AG08396 (cell line): ENCODE measurements around the gene C1QTNF5.

Experiments
- DNase-seq: peaks from one replicate; pipeline ENCODE4 v3.0.0; 2012; ENCODE audit warnings: low spot score, mixed read lengths

Gene C1QTNF5

DNA sequence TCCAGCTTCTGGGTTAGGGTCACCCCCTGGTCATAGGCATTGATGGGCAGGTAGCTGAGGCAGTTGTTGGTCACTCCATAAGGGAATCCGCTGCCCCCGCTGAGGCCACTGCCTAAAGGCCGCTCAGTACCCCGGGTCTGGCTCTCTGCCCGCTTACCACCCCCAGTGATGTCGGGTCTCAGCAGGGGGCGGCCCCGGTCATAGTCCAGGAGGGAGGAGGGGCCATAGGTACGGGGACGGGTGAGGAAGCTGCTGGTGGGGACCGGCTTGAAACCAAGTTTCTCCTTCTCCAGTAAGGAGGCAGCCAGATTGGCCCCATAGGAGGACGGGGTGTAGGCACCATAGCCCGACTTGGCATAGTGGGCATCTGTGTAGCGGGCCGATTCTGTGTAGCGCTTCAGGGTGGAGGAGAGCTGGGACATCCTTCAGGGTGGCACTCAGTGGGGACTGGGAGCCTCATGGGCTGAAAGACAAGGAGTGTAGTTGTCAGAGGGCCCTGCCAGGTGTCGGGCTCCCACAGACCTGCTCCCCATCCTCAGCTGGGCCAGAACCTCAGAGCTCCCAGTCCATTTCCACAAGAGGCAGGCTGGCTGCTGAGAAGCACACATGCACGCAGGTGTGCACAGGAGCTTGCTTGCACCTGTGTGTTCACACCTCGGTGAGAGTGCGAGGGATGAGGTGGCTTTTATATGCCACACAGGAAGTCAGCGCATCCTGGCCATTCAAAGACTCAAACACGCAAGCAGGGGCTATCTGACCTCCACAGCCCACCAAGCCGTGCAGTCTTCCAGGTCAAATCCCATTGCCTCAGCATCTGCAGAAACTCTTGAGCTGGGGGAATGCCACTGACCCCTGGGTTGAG is 32.6 kb upstream of the C1QTNF5 start:
- no peak for DNase-seq

DNA sequence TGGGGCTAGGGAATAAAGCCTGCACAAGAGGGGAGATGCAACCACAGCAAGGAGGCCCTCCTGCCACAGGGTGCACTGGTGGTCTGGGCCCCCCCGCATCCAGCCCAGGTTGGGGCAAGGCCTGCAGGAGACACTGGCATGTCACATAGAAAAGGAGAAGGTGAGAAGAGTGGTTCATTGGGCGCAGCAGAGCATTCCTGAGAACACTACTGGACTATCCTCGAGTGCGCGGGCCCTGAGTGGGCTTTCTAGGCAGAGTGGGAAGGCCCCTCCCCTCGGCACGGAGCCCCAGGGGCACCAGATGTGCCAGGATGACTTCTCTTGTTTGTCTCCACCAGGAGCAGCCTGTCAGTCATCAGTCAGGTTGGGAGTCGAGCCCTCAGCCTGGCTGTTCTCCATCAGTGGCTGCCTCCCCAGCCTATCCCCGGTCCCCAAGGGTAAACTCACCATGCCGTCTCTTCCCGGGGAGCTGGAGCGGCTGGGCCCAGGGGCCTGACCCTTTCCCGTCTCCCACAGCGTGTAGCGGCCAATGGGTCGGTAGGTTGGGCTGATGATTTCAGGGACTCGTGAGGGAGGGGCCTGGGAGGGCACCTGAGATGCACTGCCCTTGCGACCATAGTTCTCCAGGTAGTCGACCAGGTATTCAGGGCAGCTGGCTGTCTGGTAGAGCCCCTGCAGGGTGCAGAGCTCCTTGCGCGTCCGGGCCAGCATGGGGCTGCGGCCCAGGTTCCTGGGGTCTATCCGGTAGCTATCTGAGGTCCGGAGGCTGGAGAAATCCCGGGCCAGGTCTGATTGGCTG is 31.8 kb upstream of the C1QTNF5 start:
- DNase-seq, result no peak

DNA sequence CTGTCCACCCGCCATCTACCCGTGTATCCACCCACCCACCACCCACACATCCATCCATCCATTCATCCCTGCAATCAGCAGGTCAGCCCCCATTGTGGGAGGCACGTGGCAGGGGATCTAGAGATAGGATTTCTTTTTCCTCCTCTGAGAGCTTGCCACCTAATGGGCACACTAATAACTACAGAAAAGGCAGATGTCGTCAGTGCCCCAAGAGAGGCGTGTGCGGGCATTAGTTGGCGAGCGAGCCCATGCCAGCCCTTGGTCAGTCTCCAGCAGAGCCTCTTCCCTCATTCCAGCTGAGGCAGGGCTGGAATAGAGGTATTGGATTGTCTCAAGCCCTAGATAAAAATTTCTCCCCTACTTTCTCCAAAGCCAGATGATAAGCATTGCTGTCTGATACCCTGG is 31.1 kb upstream of the C1QTNF5 start:
- DNase-seq, result no peak

DNA sequence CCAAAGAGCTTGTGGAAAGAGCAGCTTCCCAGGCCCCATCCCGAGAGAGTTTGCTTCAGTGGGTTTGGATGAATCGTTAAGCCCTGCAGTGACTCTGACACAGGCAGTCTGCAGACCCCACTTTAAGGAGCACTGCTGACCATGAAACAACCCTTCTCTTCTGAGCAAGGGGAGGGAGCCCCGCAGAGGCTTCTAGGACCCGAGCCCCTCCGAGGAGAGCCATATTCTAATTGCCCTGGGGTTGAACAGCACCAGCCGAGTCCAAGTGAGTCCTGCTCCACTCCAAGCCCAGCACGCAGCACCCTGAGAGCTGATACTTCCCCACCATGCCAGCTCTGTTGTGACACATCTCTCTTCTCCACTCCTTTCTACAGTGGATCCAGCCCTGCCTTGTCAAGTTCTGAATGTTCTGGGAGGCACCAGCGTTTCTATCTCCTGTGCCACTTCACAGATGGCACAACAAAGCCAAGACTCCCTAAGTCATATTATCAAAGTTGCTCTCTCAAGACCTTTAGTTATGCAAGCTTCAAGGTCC is 30.5 kb upstream of the C1QTNF5 start:
- no peak for DNase-seq

DNA sequence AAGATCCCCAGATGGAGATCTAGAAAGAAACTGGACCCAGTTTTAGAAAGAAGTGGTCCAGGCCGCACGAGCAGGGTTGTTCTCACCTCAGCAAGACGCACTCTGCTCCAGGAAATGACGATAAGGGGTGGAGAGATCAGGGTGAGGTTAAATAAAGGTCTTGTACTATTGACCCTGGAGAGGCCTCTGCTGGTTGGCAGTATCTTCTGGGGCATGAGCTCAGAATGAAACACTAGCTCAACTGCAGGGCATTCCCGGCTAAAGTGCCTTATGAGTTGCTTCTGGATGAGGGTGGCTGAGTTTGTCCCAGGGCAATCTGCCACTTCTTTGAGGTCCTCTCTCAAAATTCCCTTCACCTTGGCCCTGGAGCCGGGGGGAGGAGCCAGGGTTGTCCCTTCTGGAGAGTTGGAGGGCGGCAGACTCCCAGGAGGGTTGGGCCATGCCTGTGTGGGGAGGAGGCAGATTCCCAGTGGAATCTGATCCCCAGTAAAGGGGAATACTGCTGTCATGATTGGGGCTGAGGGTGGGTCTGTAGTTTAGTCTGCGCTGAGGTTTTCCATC is 29.9 kb upstream of the C1QTNF5 start:
- no peak for DNase-seq

DNA sequence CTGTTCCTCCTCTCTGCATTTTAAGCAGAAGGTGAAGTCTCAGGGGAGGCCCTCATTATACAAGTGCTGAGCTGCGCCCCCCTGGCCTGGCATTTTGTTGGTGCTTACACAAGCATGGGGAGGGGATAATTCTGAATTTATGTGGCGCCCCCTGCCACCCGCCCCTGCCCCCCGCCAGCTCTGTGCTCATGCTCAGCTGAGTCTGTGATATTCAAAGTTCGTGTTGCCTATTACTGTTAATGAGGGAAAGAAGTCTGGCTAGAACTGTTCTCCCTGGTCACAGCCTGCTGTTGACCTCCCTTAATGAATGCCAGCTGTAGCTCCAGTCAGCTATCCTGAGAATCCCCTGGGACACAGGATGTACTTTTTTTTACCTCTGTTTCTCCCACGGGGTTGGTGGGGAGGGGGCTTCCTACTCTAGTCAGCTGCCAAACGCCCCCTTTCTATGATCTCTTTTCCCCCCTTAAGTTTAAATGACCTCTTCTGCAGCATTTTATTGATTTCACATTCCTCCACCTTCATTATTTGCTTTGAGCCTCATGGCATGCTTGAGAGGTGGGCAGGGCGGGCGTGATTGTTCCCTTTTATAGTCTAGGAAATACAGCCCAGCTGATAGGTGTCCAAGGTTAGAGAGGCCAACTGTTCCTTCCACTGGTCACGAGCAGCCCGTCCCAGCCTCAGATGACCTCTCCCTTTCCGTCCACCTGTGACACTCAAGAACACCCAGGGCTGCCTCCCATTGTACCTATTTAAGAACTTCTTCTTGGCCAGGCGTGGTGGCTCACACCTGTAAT is 28.6 kb upstream of the C1QTNF5 start:
- DNase-seq, result no peak

DNA sequence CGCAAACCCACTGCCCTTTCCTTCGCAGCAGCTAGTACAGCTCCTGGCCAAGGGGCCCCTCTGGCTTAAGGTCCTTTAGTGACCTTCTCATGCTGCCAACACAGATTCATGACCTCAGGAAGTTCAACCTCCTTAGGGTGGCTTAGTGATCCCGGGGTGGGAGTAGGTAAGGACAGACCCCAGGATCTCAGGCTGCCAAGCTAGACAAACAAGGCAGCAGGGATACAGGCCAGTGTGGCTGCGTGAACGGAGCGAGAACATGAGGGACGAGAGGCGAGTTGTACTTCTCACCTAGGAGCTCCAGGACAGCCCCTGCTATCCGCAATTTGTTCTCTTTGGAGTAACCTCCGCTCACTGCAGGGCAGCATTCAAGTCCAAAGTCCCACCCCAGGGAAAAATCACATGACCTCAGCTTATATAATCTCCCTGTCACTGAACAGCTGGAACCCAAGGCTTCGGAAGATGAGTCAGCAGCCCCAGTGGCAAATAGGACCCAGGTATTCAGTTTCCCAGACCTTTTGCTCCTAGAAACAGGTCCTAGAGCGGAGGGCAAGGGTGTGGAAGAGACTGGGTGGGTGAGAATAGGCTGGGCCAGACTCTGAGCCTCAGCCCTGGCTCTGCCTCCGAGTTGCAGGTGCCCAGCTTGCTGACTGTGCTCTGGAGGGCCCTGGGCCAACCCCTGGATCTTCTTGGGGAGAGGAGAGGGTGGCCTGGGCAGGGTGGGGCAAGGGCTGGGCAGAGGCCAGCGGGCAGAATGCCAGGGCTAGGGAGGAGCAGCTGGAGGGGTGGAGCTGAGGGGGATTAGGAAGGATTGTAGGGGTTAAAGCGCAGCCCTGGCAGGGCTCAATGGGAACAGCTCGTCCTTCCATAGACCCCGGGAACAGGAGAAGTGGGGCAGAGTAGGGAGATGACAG is 27.7 kb upstream of the C1QTNF5 start:
- no peak for DNase-seq

DNA sequence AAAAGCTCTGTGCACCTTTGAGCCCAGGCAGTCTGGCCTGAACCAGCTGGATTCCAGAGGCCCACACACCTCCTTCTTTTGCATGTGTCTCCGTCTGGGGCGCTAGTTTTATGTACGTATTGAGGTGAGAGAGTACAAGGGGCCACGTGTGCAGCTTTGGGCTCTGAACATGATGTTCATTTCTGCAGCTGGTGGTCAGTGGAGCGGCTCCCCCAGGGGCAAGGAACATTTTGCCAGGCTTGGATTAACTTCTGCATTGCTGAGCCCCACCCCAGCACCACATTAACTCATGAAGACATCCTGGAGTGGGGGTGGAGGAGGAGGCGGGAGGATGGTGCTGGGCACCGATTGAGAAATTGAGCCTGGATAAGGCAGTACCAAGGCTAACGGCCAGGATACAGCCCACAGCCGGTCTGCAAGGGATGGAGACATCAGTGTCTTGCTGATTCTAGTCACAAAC is 27.0 kb upstream of the C1QTNF5 start:
- DNase-seq, result no peak

DNA sequence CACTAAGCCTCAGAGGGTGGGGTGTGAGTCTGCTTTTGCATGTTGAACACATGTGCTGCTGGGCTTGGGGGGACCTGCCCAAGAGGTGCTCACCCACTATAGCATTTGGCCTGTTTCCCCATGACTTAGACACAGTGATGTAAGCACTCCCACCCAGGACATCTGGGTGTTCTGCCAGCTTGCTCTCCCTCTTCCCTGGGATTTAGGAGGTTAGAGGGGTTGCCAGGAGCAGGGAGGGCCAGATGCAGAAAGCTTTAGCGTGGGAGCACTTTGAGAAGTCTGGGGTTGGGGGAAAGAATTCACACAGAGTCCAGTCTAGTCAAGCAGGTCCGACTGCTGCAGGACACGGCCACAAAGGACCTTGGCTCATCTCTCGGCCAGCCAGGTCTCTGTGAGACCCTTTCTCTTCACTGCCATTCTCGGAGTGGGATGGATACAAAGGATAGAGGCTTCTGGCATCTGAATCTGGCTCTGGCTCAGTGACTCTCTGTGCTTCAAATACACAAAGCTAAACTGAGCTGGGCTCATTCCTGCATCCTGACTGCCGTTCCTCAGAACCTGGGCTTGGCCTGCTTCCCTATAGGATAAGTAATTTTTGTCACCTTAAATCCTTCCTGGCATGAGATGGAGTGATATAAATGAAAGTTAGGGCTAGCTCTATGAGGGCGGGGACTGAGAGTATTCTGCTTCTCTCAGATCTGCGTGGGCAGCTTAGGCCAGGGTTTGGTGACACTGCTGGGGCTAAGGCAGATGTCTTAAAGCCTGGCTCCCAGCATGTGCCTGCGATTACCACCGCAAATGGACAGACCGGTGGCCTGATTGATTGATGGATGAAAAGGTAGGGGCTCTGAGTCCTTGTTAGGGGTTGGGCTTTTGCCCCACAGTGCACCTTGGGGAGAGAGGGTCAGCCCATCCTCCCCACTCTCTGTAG is 26.3 kb upstream of the C1QTNF5 start:
- no peak for DNase-seq

DNA sequence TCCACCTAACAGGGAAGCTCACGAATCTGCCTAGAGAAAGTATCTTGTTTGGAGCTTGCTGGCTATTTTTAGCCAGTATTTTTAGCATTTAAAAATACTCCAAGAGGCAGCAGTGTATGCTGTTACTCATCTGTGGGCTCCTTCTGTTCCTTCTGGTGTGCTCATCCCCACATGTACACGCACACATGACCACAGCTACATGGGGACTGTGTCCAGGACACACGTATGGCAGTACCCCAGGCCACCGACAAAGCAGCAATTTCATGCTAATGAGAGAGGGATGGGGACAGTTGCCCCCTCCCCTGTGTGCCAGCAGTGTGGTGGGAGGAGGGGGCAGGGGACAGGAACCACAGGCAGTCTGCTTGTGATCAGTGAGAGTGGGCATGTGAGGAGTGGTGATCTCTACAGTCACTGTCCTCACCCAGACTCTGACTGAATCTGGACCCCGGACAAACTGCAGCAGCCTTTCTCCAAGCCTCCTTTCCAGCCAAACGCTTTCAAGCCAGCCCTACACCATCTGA is 24.4 kb upstream of the C1QTNF5 start:
- peak; percentile 60 for DNase-seq

DNA sequence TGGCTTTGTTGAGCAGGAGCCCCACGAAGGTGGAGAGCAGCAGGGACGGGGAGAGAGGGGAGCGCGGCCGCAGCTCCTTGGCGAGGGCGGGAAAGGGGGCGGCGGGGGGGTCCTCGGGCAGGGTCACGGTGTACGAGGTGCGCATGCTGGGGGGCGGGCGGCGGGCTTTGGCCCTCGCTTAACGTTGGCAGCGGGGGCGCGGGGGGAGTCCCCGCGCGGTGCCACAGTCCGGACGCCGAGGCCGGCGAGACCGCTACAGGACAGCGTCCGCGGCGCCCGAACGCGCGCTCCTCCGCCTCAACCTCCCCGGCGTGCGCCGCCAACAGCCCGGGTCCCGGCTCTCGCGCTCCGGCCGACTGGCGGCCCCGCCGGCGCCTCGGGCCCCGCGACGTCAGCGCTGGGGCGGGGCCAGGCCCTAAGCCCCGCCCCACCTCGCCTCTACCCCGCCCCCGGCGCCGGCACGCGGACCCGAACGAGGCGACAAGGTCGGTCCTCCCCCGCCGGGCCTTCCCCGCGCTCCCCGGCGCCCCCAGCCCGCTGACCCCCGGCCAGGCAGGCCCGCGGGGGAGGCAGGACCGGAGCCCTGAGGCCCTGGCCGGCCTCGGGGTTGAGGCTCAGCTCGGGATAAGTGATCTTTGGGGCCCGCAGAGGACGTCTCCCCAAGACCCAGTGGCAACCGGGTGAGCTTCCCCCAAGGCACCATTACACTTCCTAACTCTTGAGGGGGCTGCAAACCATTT is 23.3 kb upstream of the C1QTNF5 start:
- DNase-seq, result peak; percentile 89

DNA sequence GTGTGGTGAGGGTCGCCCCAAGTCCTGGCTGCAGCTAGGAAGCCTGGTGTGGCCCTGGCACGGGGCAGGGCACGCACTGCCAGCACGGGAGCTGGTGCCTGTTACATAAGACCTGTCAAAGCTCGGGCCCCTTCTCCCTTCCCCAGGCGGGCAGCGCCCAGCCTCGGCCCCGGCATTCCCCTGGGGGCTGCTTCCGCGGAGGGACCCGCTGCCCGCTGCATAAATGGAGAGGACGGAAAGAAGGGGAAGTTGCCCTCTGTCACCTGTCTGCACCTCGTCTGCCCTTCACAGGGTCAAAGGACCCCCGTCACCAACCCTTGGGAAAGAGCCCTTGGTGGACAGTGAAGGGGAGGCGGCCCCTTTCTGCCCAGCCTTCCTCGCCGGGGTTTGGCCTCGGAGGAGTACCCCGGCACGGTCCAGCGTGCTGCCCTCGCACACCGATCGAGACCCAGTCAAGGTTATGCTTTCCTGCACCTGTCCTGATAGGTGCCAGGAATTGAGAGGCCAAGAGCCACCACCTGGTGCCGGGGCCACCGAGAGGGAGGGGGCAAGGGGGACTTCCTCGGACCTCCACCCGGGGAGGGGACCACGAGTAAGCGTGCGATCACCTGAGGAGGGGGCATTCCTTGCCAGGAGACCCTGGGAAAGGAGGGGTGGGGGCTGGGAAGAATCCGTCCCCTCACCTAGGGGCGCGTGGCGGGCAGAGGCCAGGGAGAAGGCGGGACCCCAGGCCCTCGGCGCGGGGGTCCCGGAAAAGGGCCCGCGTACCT is 22.6 kb upstream of the C1QTNF5 start:
- DNase-seq, result no peak

DNA sequence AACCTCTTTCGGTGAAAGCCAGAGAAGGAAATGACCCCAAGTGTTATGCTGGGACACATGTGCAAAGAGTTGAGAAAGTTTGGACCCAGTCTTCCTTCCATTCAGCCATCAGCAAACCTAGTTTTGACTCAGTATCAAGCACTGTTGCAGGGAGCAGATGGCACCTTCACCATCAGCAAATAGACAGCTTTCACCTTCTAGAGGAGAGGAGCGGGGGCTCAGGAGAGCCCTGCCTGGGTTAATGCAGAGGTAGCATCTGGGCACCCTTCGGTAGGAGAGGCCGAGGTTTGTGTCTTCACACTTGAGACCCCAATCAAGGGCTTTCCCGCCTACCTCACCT is 22.0 kb upstream of the C1QTNF5 start:
- no peak for DNase-seq

DNA sequence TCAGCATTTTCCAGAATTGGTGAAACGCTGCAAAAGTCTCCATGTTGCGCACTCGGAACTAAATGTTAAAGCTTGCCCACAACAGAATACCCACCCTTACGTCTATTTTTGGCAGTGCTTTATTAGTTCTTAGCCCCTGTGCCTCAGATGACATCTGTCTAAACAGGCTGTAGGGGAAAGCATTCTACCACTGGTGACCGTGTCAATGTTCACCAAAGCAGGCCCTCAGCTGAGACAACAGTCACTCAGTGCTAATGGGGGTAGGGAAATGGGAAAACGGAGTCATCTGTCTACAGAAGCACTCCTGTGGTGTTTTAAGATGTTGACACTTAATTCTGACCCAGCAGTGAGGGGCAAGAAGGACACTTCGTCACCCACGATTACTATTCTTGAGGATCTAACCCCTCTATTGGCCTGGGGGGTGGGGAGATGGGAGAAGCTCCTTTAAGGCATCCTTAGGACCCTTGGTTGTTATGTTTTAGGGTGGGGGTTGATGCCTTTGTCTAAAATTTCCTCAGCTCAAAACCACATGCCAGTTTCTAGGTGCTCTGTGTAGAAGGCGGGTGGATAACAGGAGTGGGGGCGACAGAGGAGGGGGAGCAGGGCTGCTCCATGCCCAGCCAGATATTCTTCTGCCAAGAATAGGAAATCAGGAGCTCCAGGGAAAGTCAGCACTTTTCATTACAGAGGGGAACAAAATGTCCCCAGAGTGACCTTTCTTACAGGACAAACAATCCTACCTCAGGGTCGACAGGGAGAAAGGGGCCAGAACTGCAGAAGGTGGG is 21.4 kb upstream of the C1QTNF5 start:
- no peak for DNase-seq

DNA sequence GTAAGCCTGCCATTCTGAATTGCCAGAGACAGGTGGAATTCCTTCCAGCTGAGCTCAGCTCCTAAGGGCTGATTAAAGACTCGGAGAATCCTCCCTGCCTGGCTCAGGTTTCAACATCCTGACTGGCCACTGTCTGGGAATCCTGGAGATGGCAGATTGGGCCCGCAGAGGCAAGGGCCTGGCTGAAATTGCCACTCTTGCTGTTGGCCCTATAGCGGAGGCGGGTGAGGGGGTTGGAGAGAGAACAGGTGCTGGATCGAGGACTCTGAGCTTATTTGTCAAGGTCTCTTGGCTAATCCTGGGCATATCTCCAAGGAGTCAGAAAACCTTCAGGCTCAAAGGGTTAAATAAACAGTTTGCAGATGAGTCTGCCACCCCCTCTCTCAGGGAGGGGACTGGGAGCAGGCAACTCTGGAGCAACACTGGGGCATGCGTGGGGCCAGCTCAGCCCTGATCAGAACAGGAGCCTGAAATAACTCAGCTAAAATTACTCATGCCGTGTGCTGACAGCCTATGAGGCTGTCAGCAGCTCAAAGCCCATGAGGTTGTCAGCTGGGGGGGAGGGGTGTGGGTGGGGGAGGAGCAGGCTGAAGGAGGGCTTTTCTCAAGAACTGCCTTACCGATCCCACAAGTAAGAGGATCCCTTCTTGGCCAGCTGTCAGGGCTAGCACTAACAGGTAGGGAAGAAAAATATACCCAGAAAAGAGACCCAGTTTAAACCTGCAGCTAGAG is 20.5 kb upstream of the C1QTNF5 start:
- peak; percentile 88 for DNase-seq
